Left hindlimb (tissue), 1 donor: Measurements from ENCODE around the gene AKR1B1.
A peak's percentile ranks its signal among the peaks of the same experiment; 100 is the strongest.
"Not testable (repeated sequence)": the region's sequence is repeated elsewhere in the genome, so short reads cannot be mapped to it uniquely, and the experiment has no call there.

Experiments
- DNase-seq: peaks from one replicate; pipeline ENCODE4 v3.0.0-alpha.2; 2018

The AKR1B1 gene

GRCh38 chr7:134458806-134459698 lies at the start of gene AKR1B1:
Gene AKR1B1 (minus strand): TSS chr7:134459100. CDS start chr7:134459062, 38 bp downstream.
- DNase-seq = peak; percentile 92

GRCh38 chr7:134505856-134506255 lies 47.0 kb upstream of the AKR1B1 start:
- no peak for DNase-seq

- DNase-seq = no peak
These were observed 45.8 kb upstream of the AKR1B1 start for GRCh38 chr7:134504660-134505164.

DNA sequence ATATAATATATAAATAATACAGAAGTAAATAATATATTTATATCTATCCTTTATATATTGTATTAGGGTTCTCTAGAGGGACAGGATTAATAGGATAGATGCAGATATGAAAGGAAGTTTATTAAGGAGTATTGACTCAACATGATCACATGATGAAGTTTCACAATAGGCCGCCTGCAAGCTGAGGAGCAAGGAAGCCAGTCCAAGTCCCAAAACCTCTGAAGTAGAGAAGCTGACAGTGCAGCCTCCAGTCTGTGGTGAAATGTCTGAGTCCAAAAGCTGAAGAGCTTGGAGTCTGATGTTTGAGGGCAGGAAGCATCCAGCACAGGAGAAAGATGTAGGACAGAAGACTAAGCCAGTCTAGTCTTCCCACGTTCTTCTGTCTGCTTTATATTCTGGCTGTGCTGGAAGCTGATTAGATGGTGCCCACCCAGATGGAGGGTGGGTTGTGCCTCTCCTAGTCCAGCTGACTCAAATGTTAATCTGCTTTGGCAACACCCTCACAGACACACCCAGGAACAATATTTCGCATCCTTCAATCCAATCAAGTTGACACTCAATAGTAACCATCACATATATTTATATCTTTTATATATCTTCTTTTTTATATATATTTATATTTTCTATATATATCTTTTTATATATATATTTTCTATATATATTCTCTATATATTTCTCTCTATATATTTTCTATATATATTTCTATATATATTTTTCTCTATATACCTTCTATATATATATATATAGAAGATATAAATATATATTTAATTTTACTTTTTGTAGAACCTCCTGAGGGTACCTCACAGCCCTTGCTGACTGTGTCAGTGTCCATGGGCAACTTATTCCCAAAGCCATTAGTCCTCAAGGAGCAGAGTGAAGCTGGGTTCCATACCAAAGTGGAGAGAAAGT lies 43.8 kb upstream of the AKR1B1 start:
- no peak for DNase-seq

- DNase-seq = no peak
These were observed 42.1 kb upstream of the AKR1B1 start for GRCh38 chr7:134500982-134501381.

DNA sequence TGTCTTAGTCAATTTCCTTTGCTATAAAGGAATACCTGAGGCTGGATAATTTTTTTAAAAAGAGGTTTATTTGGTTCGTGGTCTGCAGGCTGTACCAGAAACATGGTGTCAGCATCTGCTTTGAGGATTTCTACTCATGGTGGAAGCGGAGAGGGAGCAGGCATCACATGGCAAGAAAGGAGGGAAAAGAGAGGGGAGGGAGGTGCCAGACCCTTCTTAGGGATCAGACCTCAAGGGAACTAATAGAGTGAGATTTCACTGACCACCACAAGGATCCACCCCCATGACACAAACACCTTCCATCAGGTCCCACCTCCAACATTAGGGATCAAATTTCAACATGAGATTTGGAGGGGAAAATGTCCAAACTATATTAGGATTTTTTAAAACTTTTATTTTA lies 41.5 kb upstream of the AKR1B1 start:
- no peak for DNase-seq

DNA sequence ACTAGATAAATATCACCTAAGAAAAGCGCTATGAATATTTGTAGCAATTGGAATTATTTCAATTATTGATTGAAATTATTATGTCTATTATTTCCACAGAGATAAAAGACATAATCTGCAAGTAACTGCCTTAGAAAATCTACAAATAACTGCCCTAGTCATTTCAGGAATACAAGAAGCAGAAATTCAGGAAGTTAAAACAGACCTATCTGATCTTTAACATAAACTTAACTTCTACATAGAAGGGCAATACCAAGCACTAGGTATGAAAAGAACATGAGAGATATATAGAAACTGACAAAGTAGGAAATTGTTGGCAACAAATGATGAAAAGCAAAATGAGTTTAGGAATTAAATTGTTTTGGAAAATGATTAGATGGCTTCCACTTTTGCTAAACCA lies 36.6 kb upstream of the AKR1B1 start:
- no peak for DNase-seq

DNA sequence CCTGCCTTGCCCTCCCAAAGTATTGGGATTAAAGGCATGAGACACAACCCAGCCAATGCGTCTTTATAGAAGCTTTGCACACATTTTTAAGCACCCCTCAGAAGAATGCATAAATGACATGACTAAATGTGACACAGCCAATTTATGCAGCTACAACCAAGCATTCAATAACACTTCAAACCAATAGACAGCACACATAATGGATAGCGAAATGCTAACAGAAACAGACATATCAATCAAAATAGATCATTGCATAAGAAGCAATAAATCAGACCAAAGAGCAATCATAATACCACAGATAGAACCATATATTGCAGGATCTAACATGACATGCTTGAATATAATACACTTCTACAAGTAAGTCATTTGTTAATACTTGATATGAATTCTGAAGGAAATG lies 34.2 kb upstream of the AKR1B1 start:
- DNase-seq = no peak

- not testable (repeated sequence) for DNase-seq
These were observed 28.8 kb upstream of the AKR1B1 start for GRCh38 chr7:134487721-134488120.

DNA sequence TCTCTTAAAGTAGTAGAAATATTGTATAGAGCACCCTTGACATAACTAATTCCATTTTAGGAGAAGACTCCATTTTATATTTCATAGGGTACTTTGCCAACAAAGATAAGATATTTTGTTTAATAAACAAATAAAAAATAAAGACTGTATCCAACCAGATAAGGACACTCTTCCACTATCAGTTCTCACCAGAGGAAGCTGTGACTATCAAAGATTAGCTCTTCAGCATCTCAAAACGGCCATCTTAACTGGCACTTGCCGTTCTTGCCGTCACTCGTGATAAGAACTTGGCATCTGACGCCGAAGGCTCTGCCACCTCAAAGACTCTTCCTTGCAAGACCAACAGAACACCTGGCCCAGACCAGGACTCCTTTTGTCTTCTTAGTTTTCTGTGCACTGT lies 26.3 kb upstream of the AKR1B1 start:
- DNase-seq = no peak

DNA sequence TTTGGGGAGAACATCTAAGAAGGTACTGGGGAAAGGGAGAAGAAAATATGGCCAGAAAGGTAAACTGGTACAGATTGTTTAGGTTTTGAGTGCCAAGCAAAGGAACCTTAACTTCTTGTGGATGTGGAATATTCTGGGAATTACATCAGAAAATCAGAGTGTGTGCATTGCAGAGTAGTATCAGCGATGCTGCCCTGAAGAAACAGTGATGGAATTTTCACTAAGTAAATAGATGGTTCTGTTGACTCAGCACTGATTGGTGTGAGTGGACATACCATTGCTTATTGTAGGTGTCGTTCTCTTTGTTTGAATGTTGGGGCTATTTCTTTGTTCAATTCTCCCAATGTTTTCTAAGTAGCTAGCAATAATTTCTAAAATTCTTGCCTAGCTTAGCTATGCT lies 24.4 kb upstream of the AKR1B1 start:
- no peak for DNase-seq

DNA sequence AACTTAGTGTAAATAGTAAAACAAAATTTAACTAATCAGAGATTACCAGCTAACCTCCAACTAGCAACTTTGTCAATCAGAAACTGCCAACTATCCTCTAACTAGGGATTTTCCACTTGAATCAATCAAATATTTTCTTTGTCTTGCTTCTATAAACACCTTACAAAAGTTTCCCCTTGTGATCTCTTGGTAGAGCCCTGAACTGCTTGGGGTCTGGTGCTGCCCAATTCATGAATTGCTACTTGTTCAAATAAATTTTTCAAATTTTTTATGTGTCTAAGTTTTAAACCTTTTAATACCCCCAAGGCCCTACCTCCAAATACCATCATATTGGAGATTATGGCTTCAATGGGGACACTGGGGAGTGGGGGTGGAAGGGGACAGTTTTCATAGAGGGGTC lies 24.0 kb upstream of the AKR1B1 start:
- no peak for DNase-seq

- DNase-seq = no peak
These were observed 22.3 kb upstream of the AKR1B1 start for GRCh38 chr7:134481167-134481566.

GRCh38 chr7:134480730-134481129 lies 21.8 kb upstream of the AKR1B1 start:
- DNase-seq = no peak

DNA sequence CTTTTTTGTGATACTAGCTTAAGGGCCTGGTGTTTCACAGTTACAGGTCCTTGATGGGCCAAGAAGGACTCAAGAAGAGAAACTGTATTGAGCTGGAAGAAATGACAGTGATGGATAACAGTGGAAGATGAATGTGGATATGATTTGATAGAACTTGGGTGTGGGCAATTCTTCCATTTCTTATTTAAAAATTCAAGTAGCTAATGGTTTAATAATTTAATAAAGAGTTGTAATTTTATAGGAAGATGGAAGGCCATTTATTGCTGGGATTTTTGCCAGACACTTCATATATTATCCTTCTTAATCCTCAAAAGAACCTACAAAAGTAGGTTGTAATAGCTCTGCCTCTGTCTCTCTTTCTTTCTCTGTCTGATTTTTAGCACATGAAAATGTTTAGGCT lies 21.3 kb upstream of the AKR1B1 start:
- DNase-seq = no peak

- no peak for DNase-seq
These were observed 19.8 kb upstream of the AKR1B1 start for GRCh38 chr7:134478707-134479106.

GRCh38 chr7:134477954-134478353 lies 19.1 kb upstream of the AKR1B1 start:
- DNase-seq = no peak

- no peak for DNase-seq
These were observed 17.1 kb upstream of the AKR1B1 start for GRCh38 chr7:134476044-134476443.

DNA sequence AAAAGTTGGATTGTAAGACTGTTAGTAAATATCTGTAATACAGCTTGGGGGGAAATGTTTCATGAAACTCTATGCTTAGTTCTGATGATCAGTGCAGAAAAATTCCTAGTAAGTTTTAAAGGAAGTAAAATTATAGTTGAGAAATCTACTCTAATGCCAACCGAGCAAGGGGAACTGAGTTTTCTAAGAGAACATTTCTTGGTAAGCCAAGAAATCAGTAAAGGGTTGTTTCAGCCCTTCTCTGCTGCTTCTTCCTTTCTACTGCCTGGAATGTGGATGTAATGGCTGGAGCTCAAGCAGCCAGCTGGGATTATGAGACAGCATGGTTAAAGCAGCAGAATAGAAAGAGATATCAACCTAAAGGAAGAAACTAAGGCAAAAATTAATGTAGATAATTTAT lies 15.9 kb upstream of the AKR1B1 start:
- DNase-seq = no peak

DNA sequence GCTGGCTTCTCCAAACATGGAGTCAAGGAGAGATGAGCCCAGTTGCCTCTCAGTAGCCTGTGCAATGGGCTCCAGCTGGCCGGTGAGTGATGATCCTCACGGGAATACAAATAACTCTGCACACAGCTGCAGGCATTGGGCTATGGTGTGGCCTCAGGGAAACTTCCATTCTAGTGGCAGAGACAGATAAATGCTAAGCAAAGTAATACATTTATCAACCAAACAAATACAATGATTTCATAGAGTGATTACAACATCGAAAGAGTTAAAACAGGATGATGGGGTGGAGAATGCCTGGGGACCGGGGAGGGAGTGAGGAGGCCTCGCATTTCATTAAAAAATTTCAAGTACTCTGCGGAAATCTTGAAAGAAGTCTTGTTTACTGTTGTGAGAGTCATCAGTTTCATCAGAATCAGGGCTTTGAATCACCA lies 15.0 kb upstream of the AKR1B1 start:
- no peak for DNase-seq

DNA sequence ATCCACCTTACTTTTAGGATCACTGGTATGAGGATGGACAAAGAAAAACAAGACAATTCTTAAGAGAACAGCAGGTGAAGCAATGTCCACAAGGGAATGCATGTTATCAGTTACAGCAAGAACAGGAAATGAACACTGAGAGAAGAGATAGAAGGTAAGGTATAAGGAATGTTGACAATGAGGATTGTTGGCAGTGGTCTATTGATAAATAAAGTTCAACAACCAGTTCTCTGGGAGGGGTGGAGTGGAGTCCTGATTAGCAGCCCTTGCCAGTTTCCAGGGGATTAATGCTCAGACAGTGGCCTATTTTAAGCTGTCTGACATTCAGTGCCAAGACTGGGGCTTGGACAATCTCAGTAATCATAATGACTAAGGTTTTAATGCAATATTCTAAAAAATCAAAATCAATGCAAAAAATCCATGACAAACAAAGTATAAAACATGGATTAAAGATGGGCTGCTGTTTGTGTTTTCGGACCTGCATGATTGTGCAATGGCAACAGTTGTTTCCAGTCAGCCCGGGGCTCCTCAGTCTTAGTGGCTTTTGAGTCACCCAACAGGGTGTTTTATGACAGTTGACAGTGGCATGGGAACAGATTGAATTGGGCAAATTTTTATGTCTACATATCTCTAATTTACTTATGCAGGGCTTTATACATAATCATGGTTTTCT lies 13.8 kb upstream of the AKR1B1 start:
- DNase-seq = no peak

- no peak for DNase-seq
These were observed 12.0 kb upstream of the AKR1B1 start for GRCh38 chr7:134470864-134471263.

- DNase-seq = no peak
These were observed 10.7 kb upstream of the AKR1B1 start for GRCh38 chr7:134469622-134470021.
